ENCODE measurements around the gene EHMT1.
"Not testable (repeated sequence)": the region's sequence is repeated elsewhere in the genome, so short reads cannot be mapped to it uniquely, and the experiment has no call there.

The EHMT1 gene

GRCh38 chr9:137793196-137793841 lies 174.5 kb downstream of the EHMT1 start:
- no peak for DNase-seq

GRCh38 chr9:137795156-137795666 lies 176.4 kb downstream of the EHMT1 start:
- DNase-seq, result no peak

- DNase-seq, result no peak
Measured at GRCh38 chr9:137797206-137798120, 178.7 kb downstream of the EHMT1 start.

GRCh38 chr9:137798142-137798541 lies 179.3 kb downstream of the EHMT1 start:
- no peak for DNase-seq

- no peak for DNase-seq
Measured at GRCh38 chr9:137798901-137799629, 180.3 kb downstream of the EHMT1 start.

GRCh38 chr9:137799630-137799983 lies 180.8 kb downstream of the EHMT1 start:
- no peak for DNase-seq

GRCh38 chr9:137800196-137801022 lies 181.6 kb downstream of the EHMT1 start:
- no peak for DNase-seq

- DNase-seq, result no peak
Measured at GRCh38 chr9:137801023-137801319, 182.2 kb downstream of the EHMT1 start.

GRCh38 chr9:137802021-137802420 lies 183.2 kb downstream of the EHMT1 start:
- DNase-seq, result no peak

- DNase-seq, result no peak
Measured at GRCh38 chr9:137802521-137803243, 183.9 kb downstream of the EHMT1 start.

- DNase-seq, result no peak
Measured at GRCh38 chr9:137804908-137805630, 186.3 kb downstream of the EHMT1 start.

- DNase-seq, result no peak
Measured at GRCh38 chr9:137807721-137808703, 189.2 kb downstream of the EHMT1 start.

- no peak for DNase-seq
Measured at GRCh38 chr9:137809040-137809576, 190.3 kb downstream of the EHMT1 start.

GRCh38 chr9:137809726-137810450 lies 191.1 kb downstream of the EHMT1 start:
- not testable (repeated sequence) for DNase-seq

- DNase-seq, result no peak
Measured at GRCh38 chr9:137811283-137811870, 192.6 kb downstream of the EHMT1 start.

GRCh38 chr9:137812356-137813023 lies 193.7 kb downstream of the EHMT1 start:
- DNase-seq, result no peak

- DNase-seq, result no peak
Measured at GRCh38 chr9:137813167-137813566, 194.4 kb downstream of the EHMT1 start.

Data from NCI-H446 (cell line).